NT2/D1 (cell line): ENCODE results near the gene MAP6.

Source experiments
- SUZ12 ChIP-seq: IDR thresholded peaks from 2 replicates; pipeline ENCODE4 v1.6.1; 2011; ENCODE audit not compliant: insufficient read length, insufficient read depth; ENCODE audit errors: extremely low read depth
- YY1 ChIP-seq: IDR thresholded peaks from 2 replicates; pipeline ENCODE4 v1.6.1; 2011; ENCODE audit not compliant: insufficient read length, insufficient read depth
- ZNF274 ChIP-seq: IDR thresholded peaks from 2 replicates; pipeline ENCODE4 v1.6.1; 2011; ENCODE audit warnings: mild to moderate bottlenecking, low read depth, low read length

DNA sequence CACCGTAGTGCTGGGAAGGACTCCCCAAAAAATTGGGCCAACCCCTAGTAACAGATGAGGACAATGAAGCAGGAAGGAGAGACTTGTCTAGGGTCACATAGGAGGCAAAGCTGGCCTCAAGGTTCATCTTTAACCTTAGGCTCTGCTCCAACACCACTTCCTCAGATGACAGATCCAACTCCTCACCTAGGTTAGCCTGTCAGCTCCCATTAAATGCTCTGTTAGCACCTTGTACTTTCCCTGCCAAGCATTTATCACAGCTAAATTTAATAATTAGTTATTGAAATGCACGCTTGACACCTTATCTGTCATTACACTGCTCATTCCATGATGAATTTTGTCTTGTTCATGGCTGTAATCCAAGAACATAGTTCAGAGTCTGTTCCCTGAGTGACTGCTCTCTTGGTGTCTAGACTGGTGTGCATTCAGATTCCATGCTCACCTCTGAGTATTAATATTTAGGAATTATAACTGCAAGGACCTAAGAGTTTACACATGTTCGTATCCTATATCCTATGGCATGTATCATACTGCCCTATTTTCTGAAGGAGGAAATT is 18.6 kb downstream of the MAP6 start:
- TF ChIP-seq ZNF274 = no peak
- no peak for TF ChIP-seq SUZ12
- TF ChIP-seq YY1 = no peak
